Stimulated activated memory B cell treated with anti-CD40 and anti-IgM and Interleukin-4, amounts not matched to agents 10 μg/mL and 1 μg/mL and 100 μg/mL, for 72 hours (primary cell): Measurements from ENCODE around the gene DNAH14.
"Not testable (repeated sequence)": the region's sequence is repeated elsewhere in the genome, so short reads cannot be mapped to it uniquely, and the experiment has no call there.

Source experiments
- ATAC-seq: fragments of 150-1000 bp; cut with Tn5 transposase; 2 replicates; pipeline ENCODE4 v1.10.0; 2021
- H3K27ac Mint-ChIP-seq: one replicate; pipeline ENCODE4 v1.8.0; 2022; ENCODE audit warnings: mild to moderate bottlenecking, mixed read lengths
- H3K27me3 Mint-ChIP-seq: one replicate; pipeline ENCODE4 v1.8.0; 2022; ENCODE audit warnings: mixed read lengths
- H3K36me3 Mint-ChIP-seq: one replicate; pipeline ENCODE4 v1.8.0; 2022; ENCODE audit warnings: mixed read lengths
- H3K4me1 Mint-ChIP-seq: one replicate; pipeline ENCODE4 v1.8.0; 2022; ENCODE audit warnings: mixed read lengths
- H3K4me3 Mint-ChIP-seq: one replicate; pipeline ENCODE4 v1.8.0; 2022; ENCODE audit warnings: mild to moderate bottlenecking, moderate library complexity, mixed read lengths
- H3K9me3 Mint-ChIP-seq: one replicate; pipeline ENCODE4 v1.8.0; 2022; ENCODE audit warnings: mixed read lengths

The DNAH14 gene

DNA sequence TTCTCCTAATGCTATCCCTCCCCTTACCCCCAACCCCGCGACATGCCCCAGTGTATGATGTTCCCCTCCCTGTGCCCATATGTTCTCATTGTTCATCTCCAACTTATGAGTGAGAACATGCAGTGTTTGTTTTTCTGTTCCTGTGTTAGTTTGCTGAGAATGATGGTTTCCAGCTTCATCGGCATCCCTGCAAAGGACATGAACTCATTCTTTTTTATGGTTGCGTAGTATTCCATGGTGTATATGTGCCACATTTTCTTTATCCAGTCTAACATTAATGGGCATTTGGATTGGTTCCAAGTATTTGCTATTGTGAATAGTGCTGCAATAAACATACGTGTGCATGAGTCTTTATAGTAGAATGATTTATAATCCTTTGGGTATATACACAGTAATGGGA is 78.6 kb downstream of the DNAH14 start:
- ATAC-seq, H3K36me3 Mint-ChIP-seq, H3K4me3 Mint-ChIP-seq, H3K4me1 Mint-ChIP-seq, H3K27ac Mint-ChIP-seq, H3K27me3 Mint-ChIP-seq: not testable (repeated sequence)
- peaks cover 19% of the 10 kb centered on the region for H3K9me3 Mint-ChIP-seq

DNA sequence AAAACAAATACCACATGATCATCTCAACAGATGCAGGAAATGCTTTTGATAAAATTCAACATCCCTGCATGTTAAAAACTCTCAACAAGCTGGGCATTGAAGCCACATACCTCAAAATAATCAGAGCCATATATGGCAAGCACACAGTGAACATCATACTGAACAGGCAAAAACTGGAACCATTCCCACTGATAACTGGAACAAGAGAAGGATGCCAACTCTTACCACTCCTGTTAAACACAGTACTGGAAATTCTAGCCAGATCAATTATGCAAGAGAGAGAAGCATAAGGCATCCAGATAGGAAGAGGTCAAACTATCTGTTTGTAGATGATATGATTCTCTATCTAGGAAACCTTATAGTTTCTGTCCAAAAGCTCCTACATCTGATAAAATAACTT is 91.6 kb downstream of the DNAH14 start:
- Mint-ChIP-seq H3K27ac (no peak overlapping the region), H3K9me3 (peaks cover 7% of the 10 kb centered on the region), H3K36me3 (no peaks in the 10 kb centered on the region), H3K4me3 (no peak overlapping the region), H3K27me3 (peaks cover 7% of the 10 kb centered on the region), H3K4me1 (no peaks in the 10 kb centered on the region)
- no peak for ATAC-seq

DNA sequence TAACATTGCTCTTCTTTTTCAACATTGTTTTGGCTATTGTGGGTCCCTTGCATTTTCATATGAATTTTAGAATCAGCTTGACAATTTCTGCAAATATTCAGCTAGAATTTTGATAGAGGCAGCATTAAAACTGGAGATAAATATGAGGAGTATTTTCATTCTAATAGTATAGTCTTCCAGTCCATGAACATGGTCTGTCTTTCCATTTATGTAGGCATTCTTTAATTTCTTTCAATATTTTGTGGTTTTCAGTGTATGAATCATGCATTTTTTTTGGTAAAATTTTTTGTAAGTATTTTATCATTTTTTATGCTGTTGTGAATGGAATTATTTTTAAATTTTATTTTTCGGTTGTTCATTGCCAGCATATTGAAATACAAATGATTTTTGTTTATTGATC is 97.2 kb downstream of the DNAH14 start:
- H3K9me3 Mint-ChIP-seq: peaks cover 5% of the 10 kb centered on the region
- no peak overlapping the region for H3K27ac Mint-ChIP-seq
- no peaks in the 10 kb centered on the region for H3K27me3 Mint-ChIP-seq
- no peaks in the 10 kb centered on the region for H3K36me3 Mint-ChIP-seq
- ATAC-seq: no peak
- H3K4me3 Mint-ChIP-seq: no peak overlapping the region
- H3K4me1 Mint-ChIP-seq: no peaks in the 10 kb centered on the region

DNA sequence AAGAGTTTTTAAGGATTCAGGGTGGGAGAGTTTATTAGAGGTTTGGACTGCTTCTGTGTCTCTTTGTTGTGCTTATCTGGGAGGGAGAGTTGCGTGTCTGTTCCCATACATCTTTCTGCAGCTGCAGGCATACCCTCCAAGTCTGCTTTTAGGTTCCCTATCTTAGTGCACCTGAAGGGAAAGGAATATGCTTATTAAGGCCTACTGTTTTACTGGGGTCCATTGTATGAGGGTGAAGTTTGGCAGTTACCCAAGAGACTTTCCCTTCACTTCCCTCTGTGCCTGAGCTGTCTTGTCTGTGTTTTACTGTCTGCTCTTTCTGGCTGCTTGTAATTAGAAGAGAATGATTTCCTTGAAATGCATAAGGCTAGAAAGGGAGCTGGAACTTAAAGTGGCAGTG is 107.0 kb downstream of the DNAH14 start:
- not testable (repeated sequence) for H3K36me3 Mint-ChIP-seq, ATAC-seq, H3K27ac Mint-ChIP-seq, H3K4me3 Mint-ChIP-seq, H3K4me1 Mint-ChIP-seq, H3K9me3 Mint-ChIP-seq
- H3K27me3 Mint-ChIP-seq: peaks cover 15% of the 10 kb centered on the region

DNA sequence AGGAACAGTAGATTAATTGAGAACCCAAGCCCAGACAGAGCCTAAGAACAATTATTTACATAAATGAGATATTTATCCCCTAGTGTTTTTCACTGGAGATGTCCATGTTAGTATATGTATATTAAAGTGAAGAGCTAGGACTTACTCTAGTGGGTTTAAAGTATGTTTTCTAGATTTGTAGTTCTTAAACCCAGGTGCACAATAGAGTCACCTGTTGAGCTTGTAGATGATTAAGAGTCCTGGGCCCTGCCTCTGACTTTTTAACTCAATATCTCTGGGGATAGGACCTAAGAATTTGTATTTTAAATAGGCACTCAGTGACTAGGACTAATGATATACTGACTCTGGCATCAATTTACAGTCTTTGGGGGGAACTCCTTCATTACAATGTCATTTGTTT is 112.8 kb downstream of the DNAH14 start:
- no peak overlapping the region for H3K4me3 Mint-ChIP-seq
- no peaks in the 10 kb centered on the region for H3K36me3 Mint-ChIP-seq
- H3K4me1 Mint-ChIP-seq: no peaks in the 10 kb centered on the region
- peaks cover 9% of the 10 kb centered on the region for H3K27me3 Mint-ChIP-seq
- no peak for ATAC-seq
- no peak overlapping the region for H3K27ac Mint-ChIP-seq
- H3K9me3 Mint-ChIP-seq: no peaks in the 10 kb centered on the region

DNA sequence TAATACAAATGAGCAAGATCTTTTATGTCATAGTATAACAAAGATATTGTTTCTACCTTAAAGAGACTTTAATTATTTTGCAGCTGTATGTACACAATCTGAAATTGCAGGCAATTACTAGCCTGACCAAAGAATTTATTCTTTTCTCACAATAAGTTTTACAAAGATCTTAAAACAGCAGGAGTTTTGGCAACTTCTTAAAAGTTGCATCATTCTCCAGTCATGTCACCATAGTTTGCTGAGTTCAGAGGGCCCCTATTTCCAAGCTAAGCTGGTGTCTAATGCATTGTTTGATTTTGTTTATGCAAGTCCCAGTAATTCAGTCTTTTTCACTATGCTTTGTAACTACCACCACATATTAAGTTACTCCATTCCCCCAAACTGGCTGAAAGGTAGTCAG is 114.8 kb downstream of the DNAH14 start:
- no peaks in the 10 kb centered on the region for H3K4me1 Mint-ChIP-seq
- no peak overlapping the region for H3K27ac Mint-ChIP-seq
- no peaks in the 10 kb centered on the region for H3K36me3 Mint-ChIP-seq
- no peaks in the 10 kb centered on the region for H3K27me3 Mint-ChIP-seq
- no peak overlapping the region for H3K4me3 Mint-ChIP-seq
- no peak for ATAC-seq
- H3K9me3 Mint-ChIP-seq: no peaks in the 10 kb centered on the region

DNA sequence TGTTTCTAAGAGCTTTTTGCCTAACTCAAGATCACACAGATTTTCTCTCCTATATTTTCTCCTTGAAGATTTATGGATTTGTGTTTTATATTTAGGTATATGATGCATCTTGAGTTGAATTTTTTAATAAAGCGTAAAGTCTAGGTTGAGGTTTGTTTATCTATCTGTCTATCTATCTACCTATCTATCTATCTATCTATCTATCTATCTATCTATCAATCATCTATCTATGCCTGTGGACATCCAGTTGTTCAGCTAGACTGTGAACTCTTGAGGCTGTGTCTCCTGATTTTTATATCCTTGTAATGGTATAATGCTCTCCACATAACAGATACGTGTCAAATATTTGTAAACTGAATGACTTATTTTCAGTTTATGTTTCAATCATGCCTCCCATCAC is 120.1 kb downstream of the DNAH14 start:
- ATAC-seq: no peak
- Mint-ChIP-seq H3K27ac (no peak overlapping the region), H3K27me3 (no peaks in the 10 kb centered on the region), H3K4me1 (no peaks in the 10 kb centered on the region), H3K36me3 (no peaks in the 10 kb centered on the region), H3K9me3 (no peaks in the 10 kb centered on the region), H3K4me3 (no peak overlapping the region)

DNA sequence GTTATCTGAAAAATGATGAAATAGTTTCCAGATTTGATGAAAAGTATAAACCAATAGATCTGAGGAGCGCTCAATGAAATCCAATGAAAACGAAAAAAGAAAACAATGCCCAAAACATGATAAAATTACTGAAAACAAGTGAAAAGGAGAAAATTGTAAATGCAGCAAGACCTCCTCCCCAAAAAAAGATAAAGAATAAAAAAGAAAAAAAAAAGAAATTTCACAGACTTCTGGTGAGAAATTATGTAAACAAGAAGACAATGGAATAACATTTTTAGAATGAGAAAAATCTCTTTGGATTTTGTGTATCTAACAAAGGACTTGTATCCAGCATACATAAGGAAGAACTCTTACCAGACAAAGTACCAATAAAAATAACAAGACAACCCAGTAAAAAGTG is 134.2 kb downstream of the DNAH14 start:
- peaks cover 14% of the 10 kb centered on the region for H3K9me3 Mint-ChIP-seq
- no peaks in the 10 kb centered on the region for H3K4me1 Mint-ChIP-seq
- no peak for ATAC-seq
- no peak overlapping the region for H3K4me3 Mint-ChIP-seq
- peaks cover 9% of the 10 kb centered on the region for H3K27me3 Mint-ChIP-seq
- no peaks in the 10 kb centered on the region for H3K36me3 Mint-ChIP-seq
- H3K27ac Mint-ChIP-seq: no peak overlapping the region

DNA sequence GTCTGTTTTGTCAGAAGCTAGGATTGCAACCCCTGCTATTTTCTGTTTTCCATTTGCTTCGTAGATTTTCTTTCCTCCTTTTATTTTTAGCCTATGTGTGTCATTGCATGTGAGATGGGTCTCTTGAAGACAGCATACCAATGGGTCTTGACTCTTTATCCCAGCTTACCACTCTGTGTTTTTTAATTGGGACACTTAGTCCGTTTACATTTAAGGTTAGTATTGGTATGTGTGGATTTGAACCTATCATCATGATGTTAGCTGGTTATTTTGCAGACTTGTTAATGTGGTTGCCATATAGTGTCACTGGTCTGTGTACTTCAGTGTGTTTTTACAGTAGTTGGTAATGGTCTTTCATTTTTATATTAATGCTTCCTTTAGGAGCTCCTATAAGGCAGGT is 141.5 kb downstream of the DNAH14 start:
- H3K4me3 Mint-ChIP-seq: no peak overlapping the region
- no peaks in the 10 kb centered on the region for H3K4me1 Mint-ChIP-seq
- H3K27me3 Mint-ChIP-seq: no peaks in the 10 kb centered on the region
- no peaks in the 10 kb centered on the region for H3K36me3 Mint-ChIP-seq
- H3K9me3 Mint-ChIP-seq: peaks cover 25% of the 10 kb centered on the region
- no peak for ATAC-seq
- H3K27ac Mint-ChIP-seq: no peak overlapping the region

DNA sequence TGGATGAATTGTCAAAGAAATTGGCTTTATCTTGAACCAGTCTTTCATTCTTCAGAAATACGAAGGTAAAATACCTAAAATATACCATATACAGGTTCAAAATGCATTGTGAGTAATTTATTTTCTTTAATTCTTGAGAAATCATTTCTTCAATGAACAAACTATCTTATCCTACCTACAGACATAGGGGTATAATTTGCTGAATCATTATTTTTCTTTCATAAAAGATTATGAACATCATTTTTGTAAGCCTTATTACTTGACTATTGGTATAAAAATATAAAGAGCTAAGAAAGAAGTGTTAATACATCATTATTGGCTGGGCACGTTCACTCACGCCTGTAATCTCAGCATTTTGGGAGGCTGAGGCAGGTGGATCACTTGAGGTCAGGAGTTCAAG is 167.7 kb downstream of the DNAH14 start:
- Mint-ChIP-seq H3K4me3 (no peak overlapping the region), H3K36me3 (no peaks in the 10 kb centered on the region), H3K27me3 (no peaks in the 10 kb centered on the region), H3K4me1 (no peaks in the 10 kb centered on the region), H3K27ac (no peak overlapping the region), H3K9me3 (peaks cover 9% of the 10 kb centered on the region)
- ATAC-seq: no peak

DNA sequence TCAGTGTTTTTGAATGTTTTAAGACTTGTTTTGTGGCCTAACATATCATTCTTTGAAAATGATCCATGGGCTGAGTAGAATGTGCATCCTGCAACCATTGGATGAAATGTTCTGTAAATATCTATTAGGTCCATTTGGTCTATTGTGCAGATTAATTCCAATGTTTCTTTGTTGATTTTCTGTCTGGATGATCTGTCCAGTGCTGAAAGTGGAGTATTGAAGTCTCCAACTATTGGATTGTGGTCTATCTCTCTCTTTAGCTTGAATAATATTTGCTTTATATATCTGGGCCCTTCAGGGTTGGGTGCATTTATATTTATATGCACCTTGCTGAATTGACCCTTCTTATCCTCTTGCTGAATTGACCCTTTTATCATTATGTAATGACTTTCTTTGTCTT is 181.5 kb downstream of the DNAH14 start:
- H3K27ac Mint-ChIP-seq: no peak overlapping the region
- H3K4me1 Mint-ChIP-seq: no peaks in the 10 kb centered on the region
- ATAC-seq: no peak
- H3K9me3 Mint-ChIP-seq: no peaks in the 10 kb centered on the region
- H3K36me3 Mint-ChIP-seq: no peaks in the 10 kb centered on the region
- no peaks in the 10 kb centered on the region for H3K27me3 Mint-ChIP-seq
- no peak overlapping the region for H3K4me3 Mint-ChIP-seq

DNA sequence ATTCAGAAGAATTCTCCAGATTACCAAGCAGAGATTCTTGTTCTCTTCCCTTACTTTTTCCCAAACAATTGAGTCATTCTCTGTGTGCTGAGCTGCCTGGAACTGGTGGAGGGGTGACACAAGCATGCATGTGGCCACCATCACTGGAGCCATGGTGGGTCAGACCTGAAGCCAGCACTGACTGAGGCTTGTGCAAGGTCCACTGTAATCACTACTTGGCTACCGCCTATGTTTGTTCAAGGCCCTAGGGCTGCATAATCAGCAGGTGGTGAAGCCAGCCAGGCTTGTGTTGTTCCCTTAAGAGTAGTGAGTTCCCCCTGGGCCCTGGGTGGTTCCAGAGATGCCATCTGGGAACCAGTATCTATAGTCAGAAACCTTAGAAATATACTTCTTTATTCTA is 183.8 kb downstream of the DNAH14 start:
- Mint-ChIP-seq H3K27ac (no peak overlapping the region), H3K4me3 (no peak overlapping the region)
- ATAC-seq: no peak

DNA sequence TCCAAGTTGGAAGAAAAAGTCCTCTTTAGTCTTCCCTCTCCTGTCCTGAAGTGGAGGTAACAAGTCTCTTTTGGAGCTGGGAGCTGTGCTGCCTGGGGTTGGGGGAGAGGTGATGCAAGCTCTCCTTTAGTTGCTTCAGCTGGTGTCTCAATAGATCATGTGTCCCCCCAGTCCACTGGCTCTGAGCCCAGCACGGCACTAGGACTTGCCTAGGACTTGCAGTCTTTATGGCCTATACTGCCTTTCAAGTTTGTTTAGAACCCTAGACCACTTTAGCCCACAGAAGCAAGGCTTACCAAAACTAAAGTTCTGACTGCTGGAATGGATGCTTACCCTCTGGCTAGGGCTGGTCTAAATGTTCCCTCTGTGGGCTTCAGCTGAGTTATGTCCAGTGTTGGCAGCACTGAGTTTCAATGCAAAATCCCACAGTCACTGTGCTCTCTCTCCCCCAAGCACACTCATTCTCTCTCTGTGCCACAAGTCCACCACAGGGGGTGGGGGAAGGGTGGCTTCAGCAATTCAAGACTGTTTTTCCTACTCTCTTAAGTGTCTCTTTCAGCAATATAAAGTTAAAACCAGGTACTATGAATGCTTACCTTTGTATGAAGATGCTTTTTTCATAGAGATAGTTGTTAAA is 185.0 kb downstream of the DNAH14 start:
- no peaks in the 10 kb centered on the region for H3K4me1 Mint-ChIP-seq
- no peaks in the 10 kb centered on the region for H3K27me3 Mint-ChIP-seq
- H3K9me3 Mint-ChIP-seq: no peaks in the 10 kb centered on the region
- H3K27ac Mint-ChIP-seq: no peak overlapping the region
- no peak overlapping the region for H3K4me3 Mint-ChIP-seq
- no peak for ATAC-seq
- no peaks in the 10 kb centered on the region for H3K36me3 Mint-ChIP-seq

More for the DNA sequence above, 183.8 kb downstream of the DNAH14 start:
- Mint-ChIP-seq H3K9me3 (no peaks in the 10 kb centered on the region), H3K36me3 (no peaks in the 10 kb centered on the region), H3K27me3 (no peaks in the 10 kb centered on the region), H3K4me1 (no peaks in the 10 kb centered on the region)

DNA sequence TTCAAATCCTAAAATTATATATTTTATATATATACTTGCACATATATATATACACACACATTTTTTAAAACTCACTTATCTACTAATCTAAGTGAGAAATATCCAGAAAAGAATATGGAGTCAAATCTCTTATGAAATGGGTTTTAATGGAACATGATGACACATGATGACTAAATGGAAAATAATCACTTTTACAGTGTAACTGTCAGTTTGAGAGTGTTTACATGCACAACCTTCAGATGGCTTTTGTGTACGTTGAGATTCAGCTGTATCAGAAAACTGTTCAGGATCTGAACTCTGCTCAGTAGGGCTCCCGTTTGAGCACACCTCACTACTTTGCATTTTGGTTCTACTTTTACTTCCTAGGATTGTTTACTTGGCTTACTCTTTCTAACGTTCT is 189.8 kb downstream of the DNAH14 start:
- H3K4me3 Mint-ChIP-seq: no peak overlapping the region
- no peaks in the 10 kb centered on the region for H3K36me3 Mint-ChIP-seq
- ATAC-seq: no peak
- no peaks in the 10 kb centered on the region for H3K9me3 Mint-ChIP-seq
- H3K27ac Mint-ChIP-seq: no peak overlapping the region
- H3K27me3 Mint-ChIP-seq: no peaks in the 10 kb centered on the region
- no peaks in the 10 kb centered on the region for H3K4me1 Mint-ChIP-seq

DNA sequence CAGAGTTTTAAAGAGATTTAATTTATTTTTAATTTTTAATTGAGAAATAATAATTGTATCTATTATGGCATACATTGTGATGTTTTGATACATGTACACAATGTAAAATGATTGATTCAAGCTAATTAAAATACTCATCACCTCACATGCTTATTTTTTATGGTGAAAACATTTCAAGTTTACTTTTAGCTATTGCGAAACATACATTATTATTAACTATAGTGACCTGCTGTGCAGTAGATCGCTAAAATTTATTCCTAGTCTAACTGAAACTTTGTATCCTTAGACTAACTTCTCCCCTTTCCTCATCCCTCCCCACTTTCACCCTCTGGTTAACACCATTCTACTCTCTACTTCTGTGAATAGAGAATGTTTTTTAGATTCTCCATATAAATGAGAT is 191.6 kb downstream of the DNAH14 start:
- Mint-ChIP-seq H3K27me3 (no peaks in the 10 kb centered on the region), H3K4me3 (no peak overlapping the region), H3K4me1 (no peaks in the 10 kb centered on the region), H3K27ac (no peak overlapping the region), H3K36me3 (no peaks in the 10 kb centered on the region), H3K9me3 (no peaks in the 10 kb centered on the region)
- ATAC-seq: no peak

DNA sequence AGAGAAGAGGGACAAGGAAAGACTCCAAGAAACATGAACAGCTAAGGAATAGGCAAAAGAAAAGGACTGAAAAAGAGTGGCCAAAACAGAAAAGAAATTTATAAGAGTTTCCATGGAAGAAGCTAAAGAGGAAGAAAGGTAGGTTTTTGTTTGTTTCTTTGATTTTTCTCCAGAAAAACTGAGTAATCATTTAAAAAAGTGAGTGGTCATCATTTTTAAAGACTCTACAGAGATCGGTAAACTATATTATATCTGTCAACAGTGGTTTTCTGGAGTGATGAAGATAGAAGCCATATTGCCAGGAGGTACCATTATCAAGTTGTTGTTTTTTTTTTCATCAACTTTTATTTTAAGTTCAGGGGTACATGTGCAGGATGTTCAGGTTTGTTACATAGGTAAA is 202.4 kb downstream of the DNAH14 start:
- Mint-ChIP-seq H3K27ac (no peak overlapping the region), H3K4me1 (no peaks in the 10 kb centered on the region), H3K4me3 (no peak overlapping the region), H3K36me3 (no peaks in the 10 kb centered on the region), H3K9me3 (peaks cover 11% of the 10 kb centered on the region), H3K27me3 (no peaks in the 10 kb centered on the region)
- ATAC-seq: no peak

DNA sequence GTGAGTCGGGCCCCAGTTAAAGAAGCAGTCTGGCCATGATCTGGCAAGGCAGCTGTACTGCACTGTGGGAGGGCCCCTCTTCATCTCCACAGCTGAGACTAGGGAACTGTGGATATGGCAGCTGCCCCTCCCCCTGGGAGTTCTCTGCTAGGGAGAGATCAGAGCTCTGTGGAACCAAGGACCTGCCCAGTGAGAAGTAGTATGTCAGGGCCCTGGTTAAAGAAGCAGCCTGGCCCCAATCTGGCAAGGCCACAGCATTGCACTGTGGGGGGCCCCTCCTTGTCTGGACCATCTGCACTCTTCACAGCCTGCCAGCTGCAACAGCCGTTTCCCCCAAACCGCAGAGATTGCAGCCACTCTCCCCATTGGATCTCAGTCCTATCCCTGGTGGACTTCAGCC is 208.5 kb downstream of the DNAH14 start:
- H3K27me3 Mint-ChIP-seq: peaks cover 9% of the 10 kb centered on the region
- H3K36me3 Mint-ChIP-seq: no peaks in the 10 kb centered on the region
- peak; percentile 36 for ATAC-seq
- H3K27ac Mint-ChIP-seq: no peak overlapping the region
- no peak overlapping the region for H3K4me3 Mint-ChIP-seq
- H3K9me3 Mint-ChIP-seq: peaks cover 11% of the 10 kb centered on the region
- H3K4me1 Mint-ChIP-seq: no peaks in the 10 kb centered on the region
